GM12864 (cell line): ENCODE data around the gene FMO2.

Experiments
- DNase-seq: peaks from one replicate; pipeline ENCODE4 v3.0.0-alpha.2; 2011; ENCODE audit warnings: low read depth
- H3K4me3 ChIP-seq: 2 replicates; pipeline ENCODE4 v1.5.1; 2011; ENCODE audit warnings: mild to moderate bottlenecking, low read depth, low read length, control low read depth
- TF ChIP-seq, protein P1 (sequence below): IDR thresholded peaks from 2 replicates; pipeline ENCODE4 v1.5.1; 2011; ENCODE audit warnings: low read depth, mild to moderate bottlenecking, moderate library complexity, low read length, control low read depth, inconsistent platforms; ENCODE audit errors: missing control alignments

FMO2 gene

DNA sequence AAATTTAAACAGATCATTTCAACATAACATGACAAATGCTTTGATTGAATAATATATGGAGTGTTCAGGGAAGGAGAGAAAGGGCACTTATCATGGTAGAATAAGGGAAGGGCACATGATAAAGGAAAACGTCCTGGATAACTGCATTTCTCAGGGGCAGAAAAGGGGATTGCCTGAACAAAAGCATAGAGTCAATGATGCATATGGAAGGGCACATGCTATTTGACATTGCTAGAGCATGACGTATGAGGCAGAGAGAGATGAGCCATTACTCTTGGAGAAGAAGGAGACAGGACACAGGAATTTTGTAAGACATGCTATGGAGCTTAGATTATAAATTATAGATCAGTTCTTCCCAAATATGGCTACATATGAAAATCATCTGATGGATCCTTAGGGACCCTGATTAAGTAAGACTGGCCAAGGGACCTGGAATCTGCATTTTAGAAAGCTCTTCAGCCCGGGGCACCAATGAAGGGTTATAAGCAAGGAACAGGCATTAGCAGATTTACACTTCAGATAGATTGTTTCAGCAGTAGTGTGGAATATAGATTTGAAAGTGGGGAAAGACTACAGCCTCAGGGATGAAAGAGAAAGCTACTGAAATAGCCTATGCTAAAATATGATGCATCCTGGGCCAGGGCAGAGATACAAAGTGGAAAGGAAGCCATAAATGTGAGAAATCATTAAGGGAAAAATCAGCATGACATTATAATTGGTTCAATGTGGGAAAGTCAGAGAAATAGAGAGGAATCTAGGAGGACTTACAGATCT lies 21.3 kb downstream of the FMO2 start:
- no peak for DNase-seq
- TF ChIP-seq, protein P1, sequence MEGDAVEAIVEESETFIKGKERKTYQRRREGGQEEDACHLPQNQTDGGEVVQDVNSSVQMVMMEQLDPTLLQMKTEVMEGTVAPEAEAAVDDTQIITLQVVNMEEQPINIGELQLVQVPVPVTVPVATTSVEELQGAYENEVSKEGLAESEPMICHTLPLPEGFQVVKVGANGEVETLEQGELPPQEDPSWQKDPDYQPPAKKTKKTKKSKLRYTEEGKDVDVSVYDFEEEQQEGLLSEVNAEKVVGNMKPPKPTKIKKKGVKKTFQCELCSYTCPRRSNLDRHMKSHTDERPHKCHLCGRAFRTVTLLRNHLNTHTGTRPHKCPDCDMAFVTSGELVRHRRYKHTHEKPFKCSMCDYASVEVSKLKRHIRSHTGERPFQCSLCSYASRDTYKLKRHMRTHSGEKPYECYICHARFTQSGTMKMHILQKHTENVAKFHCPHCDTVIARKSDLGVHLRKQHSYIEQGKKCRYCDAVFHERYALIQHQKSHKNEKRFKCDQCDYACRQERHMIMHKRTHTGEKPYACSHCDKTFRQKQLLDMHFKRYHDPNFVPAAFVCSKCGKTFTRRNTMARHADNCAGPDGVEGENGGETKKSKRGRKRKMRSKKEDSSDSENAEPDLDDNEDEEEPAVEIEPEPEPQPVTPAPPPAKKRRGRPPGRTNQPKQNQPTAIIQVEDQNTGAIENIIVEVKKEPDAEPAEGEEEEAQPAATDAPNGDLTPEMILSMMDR = no peak
- no peak overlapping the region for H3K4me3 ChIP-seq

DNA sequence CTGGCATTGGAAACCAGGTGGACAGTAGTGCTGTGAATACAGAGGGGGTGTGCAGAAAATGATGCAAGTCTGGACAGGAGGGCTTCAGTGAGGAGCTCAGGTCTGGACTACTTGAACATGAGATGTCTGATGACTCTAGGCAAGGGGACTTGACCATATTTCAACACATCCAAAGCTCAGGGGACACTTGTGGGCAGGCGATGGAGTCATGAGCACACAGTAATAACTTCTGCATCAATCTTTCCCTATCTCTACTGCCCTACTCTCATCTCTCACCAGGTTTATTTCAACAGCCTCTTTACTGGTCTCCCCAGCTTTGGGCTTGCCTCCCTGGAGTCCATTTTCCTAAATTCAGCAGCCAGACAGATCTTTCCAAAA lies 21.9 kb downstream of the FMO2 start:
- no peak overlapping the region for H3K4me3 ChIP-seq
- TF ChIP-seq, protein P1 = no peak
- DNase-seq = no peak

DNA sequence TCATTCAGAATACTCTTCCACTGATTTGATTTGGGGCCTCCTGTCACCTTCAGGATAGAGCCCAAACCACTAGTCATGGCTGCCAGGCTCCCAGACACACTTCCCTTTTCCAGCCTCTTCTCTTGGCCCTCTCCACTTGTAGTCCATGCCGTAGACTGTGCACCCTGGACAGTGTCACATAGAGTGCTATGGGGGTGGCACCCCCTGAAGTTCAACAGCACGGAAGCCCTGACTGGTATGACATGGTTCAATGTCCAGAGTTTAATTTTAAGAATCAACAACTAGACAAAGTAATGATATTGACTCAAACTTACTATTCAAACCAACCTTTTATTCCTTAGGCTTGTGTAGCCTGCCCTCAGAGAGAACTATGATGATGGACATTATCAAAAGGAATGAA lies 22.3 kb downstream of the FMO2 start:
- no peak overlapping the region for H3K4me3 ChIP-seq
- DNase-seq = no peak
- TF ChIP-seq, protein P1 = no peak

DNA sequence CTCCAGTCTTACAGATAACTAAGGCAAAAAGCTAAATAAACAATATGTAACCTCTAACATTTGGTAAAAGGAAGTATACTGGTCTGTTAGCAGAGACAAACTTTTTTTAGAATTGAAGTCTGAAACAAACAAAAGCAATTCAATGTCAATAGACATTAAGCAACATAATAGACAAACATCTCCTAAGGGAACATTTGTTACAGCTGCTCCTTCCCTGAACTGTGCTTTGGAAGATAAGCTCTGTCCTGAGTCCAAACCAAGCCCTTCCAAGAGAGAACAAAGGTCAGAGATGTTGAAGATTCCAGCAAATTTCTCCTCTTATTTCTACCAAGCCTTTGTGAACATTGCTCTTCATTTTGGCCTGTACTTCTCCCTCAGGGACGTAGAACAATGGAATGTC lies 25.3 kb downstream of the FMO2 start:
- H3K4me3 ChIP-seq = no peak overlapping the region
- TF ChIP-seq, protein P1 = no peak
- no peak for DNase-seq

DNA sequence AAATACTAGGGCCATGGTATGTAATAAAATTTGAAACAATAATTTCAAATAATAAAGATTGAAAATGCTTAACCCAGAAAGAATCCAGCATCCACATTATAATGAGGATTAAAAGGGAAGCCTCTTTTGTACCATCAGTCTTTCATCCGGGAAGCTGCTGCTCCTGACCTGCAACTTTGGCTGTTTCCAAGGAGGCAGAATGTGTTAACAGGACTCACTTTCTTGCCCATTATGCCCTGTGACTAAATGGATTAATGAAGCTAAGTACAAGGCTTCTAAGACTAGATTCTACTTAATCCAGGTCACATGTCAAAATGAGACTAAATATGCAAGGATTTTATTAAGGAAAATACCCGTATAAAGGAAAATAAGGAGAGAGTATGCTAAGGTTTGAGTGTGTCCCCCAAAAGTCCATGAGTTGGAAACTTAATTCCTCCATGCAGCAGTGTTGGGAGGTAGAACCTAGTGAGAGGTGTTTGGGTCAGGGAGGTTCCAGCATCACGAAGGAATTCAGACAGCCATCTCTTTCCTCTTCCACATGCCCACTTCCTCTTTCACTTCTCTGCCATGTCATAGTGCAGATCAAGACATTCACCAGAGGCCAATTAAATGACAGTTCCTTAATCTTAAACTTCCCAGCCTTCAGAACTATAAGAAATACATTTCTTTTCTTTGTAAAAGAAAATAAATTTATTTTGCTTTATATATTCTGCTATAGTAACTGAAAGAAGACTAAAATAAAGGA lies 27.7 kb downstream of the FMO2 start:
- TF ChIP-seq, protein P1 = no peak
- no peak overlapping the region for H3K4me3 ChIP-seq
- no peak for DNase-seq

DNA sequence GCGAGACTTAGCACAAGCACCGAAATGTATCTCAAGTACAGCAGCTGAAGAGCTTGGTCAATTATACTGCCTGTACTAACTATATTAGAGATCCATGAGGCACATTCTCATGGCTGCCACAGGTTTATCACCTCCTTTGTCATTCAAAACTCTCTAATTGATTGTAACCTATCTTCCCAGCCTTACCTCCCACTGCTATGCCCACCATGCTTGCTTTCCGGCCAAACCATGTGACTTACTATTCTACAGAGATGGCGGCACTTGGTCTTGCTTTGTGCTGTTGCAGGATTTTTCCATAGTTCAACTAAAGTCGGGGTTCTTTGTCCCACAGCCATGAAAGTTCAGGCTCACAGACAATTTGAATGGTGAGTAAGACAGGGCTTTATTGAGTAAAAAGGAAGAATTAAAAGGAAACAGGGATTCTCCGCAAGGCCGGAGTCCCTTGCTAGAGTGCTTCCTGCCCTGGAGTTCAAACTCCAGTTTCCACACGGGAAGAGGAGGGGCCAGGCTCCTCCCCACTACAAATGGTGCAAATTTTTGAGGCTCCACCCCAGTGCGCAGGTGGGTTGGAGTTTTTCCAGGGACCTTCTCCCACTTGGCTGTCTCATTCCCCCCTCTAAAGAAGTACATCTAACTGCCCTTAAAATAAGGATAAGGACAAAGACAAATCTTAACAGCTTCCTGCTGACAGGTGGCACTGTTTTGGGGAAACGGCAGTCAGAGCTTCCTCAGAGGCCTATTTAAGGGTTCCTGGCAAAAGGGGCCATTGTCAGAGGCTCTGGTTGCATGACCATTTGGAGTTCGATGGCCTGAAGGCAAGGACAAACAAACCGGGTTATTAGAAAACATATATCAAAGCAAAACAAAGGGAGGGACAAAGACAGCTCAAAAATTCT lies 28.7 kb downstream of the FMO2 start:
- DNase-seq = no peak
- H3K4me3 ChIP-seq = no peak overlapping the region
- TF ChIP-seq, protein P1 = no peak
